Stimulated activated CD8-positive, alpha-beta memory T cell treated with anti-CD3 and anti-CD28 coated beads, Interleukin-2, amount 100 ng/mL, for 1 hour (primary cell): ENCODE measurements around the gene SHROOM3.
"Not testable (repeated sequence)": the region's sequence is repeated elsewhere in the genome, so short reads cannot be mapped to it uniquely, and the experiment has no call there.

Experiments
- DNase-seq, 2 donors: peaks; one replicate each; pipeline ENCODE4 v3.0.0-alpha.2; 2020; ENCODE audit warnings: low read depth in 2 of 2

The SHROOM3 gene

GRCh38 chr4:76696109-76696508, 261.1 kb downstream of the SHROOM3 start:
- DNase-seq: no peak

GRCh38 chr4:76697129-76697803, 262.2 kb downstream of the SHROOM3 start:
- DNase-seq: no peak

GRCh38 chr4:76698141-76698540, 263.1 kb downstream of the SHROOM3 start:
- no peak for DNase-seq

GRCh38 chr4:76699751-76700310, 264.8 kb downstream of the SHROOM3 start:
- no peak for DNase-seq

- DNase-seq: no peak
Measured at GRCh38 chr4:76702440-76703122, 267.6 kb downstream of the SHROOM3 start.

GRCh38 chr4:76703123-76703490, 268.1 kb downstream of the SHROOM3 start:
- DNase-seq: no peak

- no peak for DNase-seq
Measured at GRCh38 chr4:76703676-76704075, 268.6 kb downstream of the SHROOM3 start.

- no peak for DNase-seq
Measured at GRCh38 chr4:76704133-76704881, 269.3 kb downstream of the SHROOM3 start.

GRCh38 chr4:76705472-76705871, 270.4 kb downstream of the SHROOM3 start:
- no peak for DNase-seq

- DNase-seq: no peak
Measured at GRCh38 chr4:76706581-76706980, 271.6 kb downstream of the SHROOM3 start.

GRCh38 chr4:76708971-76709771, 274.1 kb downstream of the SHROOM3 start:
- no peak for DNase-seq

- DNase-seq: no peak
Measured at GRCh38 chr4:76709772-76710090, 274.7 kb downstream of the SHROOM3 start.

- no peak for DNase-seq
Measured at GRCh38 chr4:76712564-76712963, 277.5 kb downstream of the SHROOM3 start.

GRCh38 chr4:76714226-76714625, 279.2 kb downstream of the SHROOM3 start:
- no peak for DNase-seq

GRCh38 chr4:76716020-76716419, 281.0 kb downstream of the SHROOM3 start:
- no peak for DNase-seq

- no peak for DNase-seq
Measured at GRCh38 chr4:76716658-76717057, 281.6 kb downstream of the SHROOM3 start.

- no peak for DNase-seq
Measured at GRCh38 chr4:76717431-76717830, 282.4 kb downstream of the SHROOM3 start.

- no peak for DNase-seq
Measured at GRCh38 chr4:76718021-76718420, 283.0 kb downstream of the SHROOM3 start.

- no peak for DNase-seq
Measured at GRCh38 chr4:76718831-76719230, 283.8 kb downstream of the SHROOM3 start.

GRCh38 chr4:76720121-76720520, 285.1 kb downstream of the SHROOM3 start:
- no peak for DNase-seq

- not testable (repeated sequence) for DNase-seq
Measured at GRCh38 chr4:76722146-76722545, 287.1 kb downstream of the SHROOM3 start.

GRCh38 chr4:76722838-76723237, 287.8 kb downstream of the SHROOM3 start:
- DNase-seq: no peak
